ENCODE measurements around the gene MAB21L4.
"Not testable (repeated sequence)": the region's sequence is repeated elsewhere in the genome, so short reads cannot be mapped to it uniquely, and the experiment has no call there.

The MAB21L4 gene

GRCh38 chr2:240847817-240848216 is 48.1 kb downstream of the MAB21L4 start:
- no peak for TF ChIP-seq MYC (IDR thresholded peaks at IDR 0.05; ENCODE audit: low read depth, low read length)
- TF ChIP-seq POLR2A (IDR thresholded peaks at IDR 0.05; ENCODE audit: extremely low read depth, insufficient read length) = no peak
- no peak for TF ChIP-seq CTCF (IDR thresholded peaks at IDR 0.05; ENCODE audit: low read depth, low read length)
- TF ChIP-seq MAX (IDR thresholded peaks at IDR 0.05; ENCODE audit: low read depth, low read length) = no peak
- DNase-seq (ENCODE audit: low read depth) = no peak
- H3K4me3 ChIP-seq (ENCODE audit: low read depth, low read length) = no peak overlapping the region

- TF ChIP-seq MAX (IDR thresholded peaks at IDR 0.05; ENCODE audit: low read depth, low read length) (no peak), POLR2A (IDR thresholded peaks at IDR 0.05; ENCODE audit: extremely low read depth, insufficient read length) (no peak), MYC (IDR thresholded peaks at IDR 0.05; ENCODE audit: low read depth, low read length) (no peak), CTCF (IDR thresholded peaks at IDR 0.05; ENCODE audit: low read depth, low read length) (no peak)
- no peak overlapping the region for H3K4me3 ChIP-seq (ENCODE audit: low read depth, low read length)
- no peak for DNase-seq (ENCODE audit: low read depth)
Observed at GRCh38 chr2:240846873-240847595, 48.9 kb downstream of the MAB21L4 start.

- DNase-seq (ENCODE audit: low read depth); H3K4me3 ChIP-seq (ENCODE audit: low read depth, low read length): not testable (repeated sequence)
Observed at GRCh38 chr2:240846309-240846708, 49.6 kb downstream of the MAB21L4 start.

- DNase-seq (ENCODE audit: low read depth) = peak; percentile 51
- no peak for TF ChIP-seq POLR2A (IDR thresholded peaks at IDR 0.05; ENCODE audit: extremely low read depth, insufficient read length)
- TF ChIP-seq CTCF (IDR thresholded peaks at IDR 0.05; ENCODE audit: low read depth, low read length) = peak; percentile 60
- no peak for TF ChIP-seq MYC (IDR thresholded peaks at IDR 0.05; ENCODE audit: low read depth, low read length)
- no peak for TF ChIP-seq MAX (IDR thresholded peaks at IDR 0.05; ENCODE audit: low read depth, low read length)
- H3K4me3 ChIP-seq (ENCODE audit: low read depth, low read length) = no peak overlapping the region
Observed at GRCh38 chr2:240840435-240841060, 55.4 kb downstream of the MAB21L4 start.

GRCh38 chr2:240839152-240840143 is 56.5 kb downstream of the MAB21L4 start:
- H3K4me3 ChIP-seq (ENCODE audit: low read depth, low read length) = no peak overlapping the region
- no peak for DNase-seq (ENCODE audit: low read depth)
- no peak for TF ChIP-seq MYC (IDR thresholded peaks at IDR 0.05; ENCODE audit: low read depth, low read length)
- TF ChIP-seq POLR2A (IDR thresholded peaks at IDR 0.05; ENCODE audit: extremely low read depth, insufficient read length) = no peak
- TF ChIP-seq CTCF (IDR thresholded peaks at IDR 0.05; ENCODE audit: low read depth, low read length) = no peak

GRCh38 chr2:240837621-240838020 is 58.3 kb downstream of the MAB21L4 start:
- DNase-seq (ENCODE audit: low read depth) = no peak
- TF ChIP-seq CTCF (IDR thresholded peaks at IDR 0.05; ENCODE audit: low read depth, low read length) (no peak), MYC (IDR thresholded peaks at IDR 0.05; ENCODE audit: low read depth, low read length) (no peak), POLR2A (IDR thresholded peaks at IDR 0.05; ENCODE audit: extremely low read depth, insufficient read length) (no peak), MAX (IDR thresholded peaks at IDR 0.05; ENCODE audit: low read depth, low read length) (no peak)
- no peak overlapping the region for H3K4me3 ChIP-seq (ENCODE audit: low read depth, low read length)
